HepG2 (cell line): ENCODE data around the gene CHKB. TPM values are rescaled to one million over a fixed set of nuclear protein-coding genes. Genes with fewer than 3 reads are reported as not detected.

Experiments
- BCL6 ChIP-seq: IDR thresholded peaks from 2 replicates; pipeline ENCODE4 v1.6.1; 2016; ENCODE audit warnings: missing genetic modification reagents, missing compliant biosample characterization
- JUNB ChIP-seq: sonication (generic); formaldehyde crosslinking; IDR thresholded peaks from 2 replicates; pipeline ENCODE4 v1.8.0; 2022; ENCODE audit warnings: missing genetic modification reagents, mild to moderate bottlenecking, borderline replicate concordance
- KAT7 ChIP-seq: IDR thresholded peaks from 2 replicates; pipeline ENCODE4 v1.6.1; 2018; ENCODE audit warnings: borderline replicate concordance, missing compliant biosample characterization
- KDM5B ChIP-seq: sonication (generic); formaldehyde crosslinking; IDR thresholded peaks from 2 replicates; pipeline ENCODE4 v1.4.0; 2020; ENCODE audit warnings: missing genetic modification reagents, mild to moderate bottlenecking, borderline replicate concordance
- MTA1 ChIP-seq: sonication (generic); formaldehyde crosslinking; IDR thresholded peaks from 2 replicates; pipeline ENCODE4 v1.4.0; 2020; ENCODE audit warnings: missing genetic modification reagents, mild to moderate bottlenecking, borderline replicate concordance
- POLR2AphosphoS5 ChIP-seq: IDR thresholded peaks from 2 replicates; pipeline ENCODE4 v1.6.1; 2012; ENCODE audit warnings: low read depth, low read length
- PRDM10 ChIP-seq: sonication (generic); formaldehyde crosslinking; IDR thresholded peaks from 2 replicates; pipeline ENCODE4 v1.4.0; 2020; ENCODE audit warnings: low read depth, missing genetic modification reagents
- RAD21 ChIP-seq: fragments of 450-650 bp; formaldehyde crosslinking; IDR thresholded peaks from 2 replicates; pipeline ENCODE4 v1.5.0; 2020; ENCODE audit warnings: mild to moderate bottlenecking
- RBM39 ChIP-seq: fragments of 200-400 bp; formaldehyde crosslinking; IDR thresholded peaks from one replicate; pipeline ENCODE4 v1.6.1; 2018; ENCODE audit warnings: antibody characterized with exemption, mild to moderate bottlenecking, low read depth, low read length; ENCODE audit not compliant: poor library complexity, severe bottlenecking
- SALL2 ChIP-seq: sonication (generic); formaldehyde crosslinking; IDR thresholded peaks from 2 replicates; pipeline ENCODE4 v1.8.1; 2023; ENCODE audit warnings: mild to moderate bottlenecking, missing genetic modification reagents, inconsistent platforms
- SNAPC5 ChIP-seq: sonication (generic); formaldehyde crosslinking; IDR thresholded peaks from 2 replicates; pipeline ENCODE4 v1.8.1; 2023; ENCODE audit warnings: mild to moderate bottlenecking, missing genetic modification reagents, borderline replicate concordance
- SP140L ChIP-seq: sonication (generic); formaldehyde crosslinking; IDR thresholded peaks from 2 replicates; pipeline ENCODE4 v1.4.0; 2020; ENCODE audit warnings: missing genetic modification reagents, borderline replicate concordance
- TERF1 ChIP-seq: sonication (generic); formaldehyde crosslinking; IDR thresholded peaks from 2 replicates; pipeline ENCODE4 v1.8.0; 2022; ENCODE audit warnings: mild to moderate bottlenecking, missing genetic modification reagents, moderate library complexity
- TOE1 ChIP-seq: sonication (generic); formaldehyde crosslinking; IDR thresholded peaks from 2 replicates; pipeline ENCODE4 v1.4.0; 2020; ENCODE audit warnings: mild to moderate bottlenecking, missing genetic modification reagents
- ZNF224 ChIP-seq: sonication (generic); formaldehyde crosslinking; IDR thresholded peaks from 2 replicates; pipeline ENCODE4 v1.5.0; 2020; ENCODE audit warnings: mild to moderate bottlenecking, missing genetic modification reagents
- ZNF230 ChIP-seq: sonication (generic); formaldehyde crosslinking; IDR thresholded peaks from 2 replicates; pipeline ENCODE4 v1.4.0; 2020; ENCODE audit warnings: mild to moderate bottlenecking, missing genetic modification reagents
- ZNF329 ChIP-seq: sonication (generic); formaldehyde crosslinking; IDR thresholded peaks from 2 replicates; pipeline ENCODE4 v1.9.0; 2021; ENCODE audit warnings: low read depth, mild to moderate bottlenecking, missing genetic modification reagents
- ZNF703 ChIP-seq: sonication (generic); formaldehyde crosslinking; IDR thresholded peaks from 2 replicates; pipeline ENCODE4 v1.5.1; 2020; ENCODE audit warnings: missing genetic modification reagents, mild to moderate bottlenecking, moderate library complexity, borderline replicate concordance
- ZNF781 ChIP-seq: sonication (generic); formaldehyde crosslinking; IDR thresholded peaks from 2 replicates; pipeline ENCODE4 v1.5.1; 2020; ENCODE audit warnings: borderline replicate concordance, mild to moderate bottlenecking, missing genetic modification reagents; ENCODE audit errors: not compliant biosample characterization
- ZNF879 ChIP-seq: sonication (generic); formaldehyde crosslinking; IDR thresholded peaks from 2 replicates; pipeline ENCODE4 v1.8.1; 2023; ENCODE audit warnings: missing genetic modification reagents
- polyA plus RNA-seq, 8 experiments: library from polyadenylated mRNA; depleted of rRNA in 3 of 8; stranded (reverse) in 7 of 8; unstranded in 1 of 8; fragments of >200 nt; fragmentation: Illumina TruSeq in 4 of 8; extraction: Trizol in 4 of 8; gene quantifications; 2 replicates each; pipeline versions ENCODE4 v1.2.1 to v1.2.3, GENCODE V29; 2011 to 2016; ENCODE audit warnings: low read depth in 4 of 8, missing spikeins in 1 of 8, mixed read lengths in 1 of 8; ENCODE audit not compliant: insufficient read depth in 1 of 8
- total RNA-seq, 5 experiments: library from RNA; depleted of rRNA; stranded (reverse); fragments of >200 nt; fragmentation: Illumina TruSeq; extraction: Trizol; gene quantifications; 2 replicates each; pipeline ENCODE4 v1.2.3, GENCODE V29; 2016; ENCODE audit warnings: low read depth in 1 of 5
- TF ChIP-seq, protein P1 (sequence below): sonication (generic); formaldehyde crosslinking; IDR thresholded peaks from 2 replicates; pipeline ENCODE4 v1.9.0; 2022; ENCODE audit warnings: missing genetic modification reagents, mild to moderate bottlenecking, borderline replicate concordance

The CHKB gene
- total and polyA plus RNA-seq, 2 of the 13 experiments (the other 11 are each of a cell fraction or from before 2014, with no cell fraction given) = 24.5 to 42.7 TPM

GRCh38 chr22:50582493-50583293 lies at the start of gene CHKB (continued):
- TF ChIP-seq PRDM10 (no peak), KDM5B (CRISPR knock-in tag) (peak; percentile 83), MTA1 (no peak), ZNF879 (CRISPR knock-in tag) (0 out of 2 replicates have a peak, but pooled peaks have one; percentile 74), SP140L (CRISPR knock-in tag) (no peak), SNAPC5 (CRISPR knock-in tag) (no peak; the same call in 1 of the 2 replicates), SALL2 (CRISPR knock-in tag) (0 out of 2 replicates have a peak, but pooled peaks have one; percentile 9), JUNB (CRISPR knock-in tag) (no peak), TOE1 (no peak), BCL6 (CRISPR knock-in tag) (no peak), KAT7 (CRISPR knock-in tag) (peak; percentile 13; the same call in 1 of the 2 replicates), RAD21 (peak; percentile 46), POLR2AphosphoS5 (peak; percentile 73), ZNF230 (CRISPR knock-in tag) (peak; percentile 88; the same call in 1 of the 2 replicates), RBM39 (no peak), ZNF703 (CRISPR knock-in tag) (no peak), ZNF329 (CRISPR knock-in tag) (peak; percentile 73; the same call in 1 of the 2 replicates), ZNF781 (CRISPR knock-in tag) (no peak), ZNF224 (CRISPR knock-in tag) (peak; percentile 91; the same call in 1 of the 2 replicates), TERF1 (CRISPR knock-in tag) (no peak)
- TF ChIP-seq, protein P1, sequence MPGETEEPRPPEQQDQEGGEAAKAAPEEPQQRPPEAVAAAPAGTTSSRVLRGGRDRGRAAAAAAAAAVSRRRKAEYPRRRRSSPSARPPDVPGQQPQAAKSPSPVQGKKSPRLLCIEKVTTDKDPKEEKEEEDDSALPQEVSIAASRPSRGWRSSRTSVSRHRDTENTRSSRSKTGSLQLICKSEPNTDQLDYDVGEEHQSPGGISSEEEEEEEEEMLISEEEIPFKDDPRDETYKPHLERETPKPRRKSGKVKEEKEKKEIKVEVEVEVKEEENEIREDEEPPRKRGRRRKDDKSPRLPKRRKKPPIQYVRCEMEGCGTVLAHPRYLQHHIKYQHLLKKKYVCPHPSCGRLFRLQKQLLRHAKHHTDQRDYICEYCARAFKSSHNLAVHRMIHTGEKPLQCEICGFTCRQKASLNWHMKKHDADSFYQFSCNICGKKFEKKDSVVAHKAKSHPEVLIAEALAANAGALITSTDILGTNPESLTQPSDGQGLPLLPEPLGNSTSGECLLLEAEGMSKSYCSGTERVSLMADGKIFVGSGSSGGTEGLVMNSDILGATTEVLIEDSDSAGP (CRISPR knock-in tag) = peak; percentile 69; the same call in 1 of the 2 replicates
